ENCODE data around the gene TRPM3.

DNA sequence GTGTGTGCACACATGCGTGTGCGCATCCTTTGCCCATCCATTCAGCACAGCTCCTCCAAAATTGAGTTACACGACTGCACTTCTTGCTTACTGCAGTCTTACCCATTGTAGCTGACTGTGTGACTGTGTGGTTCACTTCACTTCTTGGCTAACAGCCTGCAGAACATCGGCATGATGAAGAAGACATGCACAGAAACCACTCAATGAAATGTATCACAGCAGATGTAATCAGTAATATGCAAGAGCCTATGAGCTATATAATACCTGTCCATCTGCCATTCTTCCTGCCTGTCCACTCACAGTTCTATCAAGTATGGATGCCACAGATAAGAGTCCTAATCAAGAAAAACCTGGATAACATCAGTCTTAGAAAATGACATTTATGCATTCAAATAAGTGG, 83.9 kb downstream of the TRPM3 start:
- TF ChIP-seq, protein P1, sequence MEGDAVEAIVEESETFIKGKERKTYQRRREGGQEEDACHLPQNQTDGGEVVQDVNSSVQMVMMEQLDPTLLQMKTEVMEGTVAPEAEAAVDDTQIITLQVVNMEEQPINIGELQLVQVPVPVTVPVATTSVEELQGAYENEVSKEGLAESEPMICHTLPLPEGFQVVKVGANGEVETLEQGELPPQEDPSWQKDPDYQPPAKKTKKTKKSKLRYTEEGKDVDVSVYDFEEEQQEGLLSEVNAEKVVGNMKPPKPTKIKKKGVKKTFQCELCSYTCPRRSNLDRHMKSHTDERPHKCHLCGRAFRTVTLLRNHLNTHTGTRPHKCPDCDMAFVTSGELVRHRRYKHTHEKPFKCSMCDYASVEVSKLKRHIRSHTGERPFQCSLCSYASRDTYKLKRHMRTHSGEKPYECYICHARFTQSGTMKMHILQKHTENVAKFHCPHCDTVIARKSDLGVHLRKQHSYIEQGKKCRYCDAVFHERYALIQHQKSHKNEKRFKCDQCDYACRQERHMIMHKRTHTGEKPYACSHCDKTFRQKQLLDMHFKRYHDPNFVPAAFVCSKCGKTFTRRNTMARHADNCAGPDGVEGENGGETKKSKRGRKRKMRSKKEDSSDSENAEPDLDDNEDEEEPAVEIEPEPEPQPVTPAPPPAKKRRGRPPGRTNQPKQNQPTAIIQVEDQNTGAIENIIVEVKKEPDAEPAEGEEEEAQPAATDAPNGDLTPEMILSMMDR (IDR thresholded peaks at IDR 0.05): no peak
- TF ChIP-seq POLR2A (IDR thresholded peaks at IDR 0.05): no peak

All from adrenal gland (tissue), 5 donors.